ENCODE data around the gene MDM2. TPM values are rescaled to one million over a fixed set of nuclear protein-coding genes. Genes with fewer than 3 reads are reported as not detected.
A peak's percentile ranks its signal among the peaks of the same experiment; 100 is the strongest.
"Not testable (repeated sequence)": the region's sequence is repeated elsewhere in the genome, so short reads cannot be mapped to it uniquely, and the experiment has no call there.

Gene MDM2
- total and polyA plus RNA-seq, 3 experiments from 2014 or later: 25.4 to 246 (median 237) TPM

GRCh38 chr12:68803948-68804656 is 3.9 kb upstream of the MDM2 start:
- peaks cover 14 to 16% (median 15%) of the 10 kb centered on the region in 3 donors for H3K4me1 Mint-ChIP-seq
- peaks cover 9% of the 10 kb centered on the region for H3K4me1 ChIP-seq (ENCODE audit: insufficient read depth, low read length)
- DNase-seq: no peak
- H3K27me3 ChIP-seq (ENCODE audit: insufficient read depth, low read length, poor library complexity, severe bottlenecking): no peaks in the 10 kb centered on the region
- H3K36me3 Mint-ChIP-seq: peaks cover 0 to 16% (median 0%) of the 10 kb centered on the region in 3 donors
- H3K36me3 ChIP-seq (ENCODE audit: insufficient read depth, low read length): no peaks in the 10 kb centered on the region
- no peak overlapping the region for H3K27ac ChIP-seq (ENCODE audit: low read depth, low read length)
- peaks cover 2 to 4% of the 10 kb centered on the region in 2 donors for H3K27me3 Mint-ChIP-seq
- peak overlapping the region in 1 of 8 donors; percentile 50 for H3K27ac Mint-ChIP-seq
- no peak overlapping the region for H3K4me3 ChIP-seq (ENCODE audit: low read length)
- no peaks in the 10 kb centered on the region for H3K9me3 ChIP-seq (ENCODE audit: low read length)
- POLR2A ChIA-PET: no interaction called here
- CTCF ChIA-PET: no interaction called here
- no peaks in the 10 kb centered on the region for H3K9me3 Mint-ChIP-seq
- H3K4me3 Mint-ChIP-seq: peak overlapping the region in 1 of 7 donors; percentile 40

GRCh38 chr12:68804657-68805591 is 3.1 kb upstream of the MDM2 start:
- H3K27ac Mint-ChIP-seq: peak overlapping the region in 2 of 8 donors; percentile 33 to 50
- ChIA-PET CTCF (no interaction called here), POLR2A (no interaction called here)
- Histone ChIP-seq H3K36me3 (ENCODE audit: insufficient read depth, low read length) (no peaks in the 10 kb centered on the region), H3K9me3 (ENCODE audit: low read length) (no peaks in the 10 kb centered on the region), H3K4me1 (ENCODE audit: insufficient read depth, low read length) (peaks cover 13% of the 10 kb centered on the region), H3K27me3 (ENCODE audit: insufficient read depth, low read length, poor library complexity, severe bottlenecking) (no peaks in the 10 kb centered on the region), H3K4me3 (ENCODE audit: low read length) (no peak overlapping the region), H3K27ac (ENCODE audit: low read depth, low read length) (no peak overlapping the region)
- peaks cover 17 to 24% (median 18%) of the 10 kb centered on the region in 3 donors for H3K4me1 Mint-ChIP-seq
- peaks cover 0 to 4% of the 10 kb centered on the region in 2 donors for H3K27me3 Mint-ChIP-seq
- H3K9me3 Mint-ChIP-seq: no peaks in the 10 kb centered on the region
- H3K4me3 Mint-ChIP-seq: peak overlapping the region in 2 of 7 donors; percentile 40 to 65
- no peak for DNase-seq
- H3K36me3 Mint-ChIP-seq: peaks cover 0 to 24% (median 0%) of the 10 kb centered on the region in 3 donors

GRCh38 chr12:68805592-68806120 is 2.3 kb upstream of the MDM2 start:
- Histone ChIP-seq H3K4me3 (ENCODE audit: low read length) (no peak overlapping the region), H3K27ac (ENCODE audit: low read depth, low read length) (no peak overlapping the region), H3K4me1 (ENCODE audit: insufficient read depth, low read length) (peaks cover 13% of the 10 kb centered on the region), H3K36me3 (ENCODE audit: insufficient read depth, low read length) (no peaks in the 10 kb centered on the region), H3K9me3 (ENCODE audit: low read length) (no peaks in the 10 kb centered on the region), H3K27me3 (ENCODE audit: insufficient read depth, low read length, poor library complexity, severe bottlenecking) (no peaks in the 10 kb centered on the region)
- peaks cover 0 to 4% of the 10 kb centered on the region in 2 donors for H3K27me3 Mint-ChIP-seq
- POLR2A ChIA-PET: no interaction called here
- DNase-seq: no peak
- peaks cover 0 to 25% (median 0%) of the 10 kb centered on the region in 3 donors for H3K36me3 Mint-ChIP-seq
- H3K4me3 Mint-ChIP-seq: peak overlapping the region in 1 of 7 donors; percentile 0
- no peaks in the 10 kb centered on the region for H3K9me3 Mint-ChIP-seq
- H3K4me1 Mint-ChIP-seq: peaks cover 18 to 26% (median 18%) of the 10 kb centered on the region in 3 donors
- CTCF ChIA-PET: no interaction called here
- peak overlapping the region in 1 of 8 donors; percentile 98 for H3K27ac Mint-ChIP-seq

GRCh38 chr12:68806488-68807237 is 1.3 kb upstream of the MDM2 start:
- H3K36me3 Mint-ChIP-seq: peaks cover 0 to 33% (median 5%) of the 10 kb centered on the region in 3 donors
- H3K27me3 ChIP-seq (ENCODE audit: insufficient read depth, low read length, poor library complexity, severe bottlenecking): no peaks in the 10 kb centered on the region
- peak overlapping the region; percentile 85 to 99 (median 99) for H3K27ac Mint-ChIP-seq
- ChIA-PET CTCF (interaction anchor here (1.1 to 3.2 kb wide), 8 partner anchors 9 to 1538 kb away, joined by 3 to 20 read pairs (median 10); partner anchors contain the start of genes CAND1 and SLC35E3), POLR2A (interaction anchor here (0.8 to 2.2 kb wide), 6 partner anchors 35 to 1537 kb away, joined by 3 to 32 read pairs (median 7); partner anchors contain the start of genes CAND1, RAP1B and SLC35E3)
- DNase-seq: no peak
- peak overlapping the region; percentile 95 for H3K27ac ChIP-seq (ENCODE audit: low read depth, low read length)
- H3K4me3 Mint-ChIP-seq: peak overlapping the region; percentile 92 to 97 (median 95)
- H3K4me1 Mint-ChIP-seq: peaks cover 23 to 35% (median 28%) of the 10 kb centered on the region in 3 donors
- H3K36me3 ChIP-seq (ENCODE audit: insufficient read depth, low read length): no peaks in the 10 kb centered on the region
- H3K4me3 ChIP-seq (ENCODE audit: low read length): no peak overlapping the region
- peaks cover 17% of the 10 kb centered on the region for H3K4me1 ChIP-seq (ENCODE audit: insufficient read depth, low read length)
- no peaks in the 10 kb centered on the region for H3K9me3 ChIP-seq (ENCODE audit: low read length)
- peaks cover 0 to 4% of the 10 kb centered on the region in 2 donors for H3K27me3 Mint-ChIP-seq
- no peaks in the 10 kb centered on the region for H3K9me3 Mint-ChIP-seq

- POLR2A ChIA-PET: interaction anchor here (0.8 to 2.2 kb wide), 12 partner anchors 8 to 1538 kb away, joined by 3 to 32 read pairs (median 4); partner anchors contain the start of genes CAND1, RAP1B and SLC35E3
- H3K9me3 Mint-ChIP-seq; H3K27me3 Mint-ChIP-seq; H3K27me3 ChIP-seq (ENCODE audit: insufficient read depth, low read length, poor library complexity, severe bottlenecking); DNase-seq; H3K36me3 ChIP-seq (ENCODE audit: insufficient read depth, low read length); H3K9me3 ChIP-seq (ENCODE audit: low read length): not testable (repeated sequence)
- H3K27ac ChIP-seq (ENCODE audit: low read depth, low read length): peak overlapping the region; percentile 95
- Mint-ChIP-seq H3K27ac (peak overlapping the region; percentile 98 to 99 (median 99)), H3K4me1 (peaks cover 26 to 37% (median 33%) of the 10 kb centered on the region in 3 donors), H3K4me3 (peak overlapping the region; percentile 92 to 97 (median 95)), H3K36me3 (peaks cover 0 to 35% (median 5%) of the 10 kb centered on the region in 3 donors)
- peaks cover 18% of the 10 kb centered on the region for H3K4me1 ChIP-seq (ENCODE audit: insufficient read depth, low read length)
- CTCF ChIA-PET: interaction anchor here (0.8 to 3.2 kb wide), 19 partner anchors 9 to 1538 kb away, joined by 3 to 20 read pairs (median 4); partner anchors contain the start of genes CAND1 and SLC35E3
- H3K4me3 ChIP-seq (ENCODE audit: low read length): peak overlapping the region; percentile 87
Observed at GRCh38 chr12:68807274-68807575, 752 bp upstream of the MDM2 start.

- Mint-ChIP-seq H3K9me3 (no peaks in the 10 kb centered on the region), H3K27ac (peak overlapping the region; percentile 96 to 99 (median 98)), H3K4me1 (peaks cover 38 to 51% (median 46%) of the 10 kb centered on the region in 3 donors), H3K27me3 (peaks cover 0 to 4% of the 10 kb centered on the region in 2 donors), H3K4me3 (peak overlapping the region; percentile 92 to 97 (median 95)), H3K36me3 (peaks cover 0 to 48% (median 8%) of the 10 kb centered on the region in 3 donors)
- H3K4me3 ChIP-seq (ENCODE audit: low read length): peak overlapping the region; percentile 87
- H3K9me3 ChIP-seq (ENCODE audit: low read length): no peaks in the 10 kb centered on the region
- H3K4me1 ChIP-seq (ENCODE audit: insufficient read depth, low read length): peaks cover 30% of the 10 kb centered on the region
- no peaks in the 10 kb centered on the region for H3K27me3 ChIP-seq (ENCODE audit: insufficient read depth, low read length, poor library complexity, severe bottlenecking)
- H3K36me3 ChIP-seq (ENCODE audit: insufficient read depth, low read length): peaks cover 14% of the 10 kb centered on the region
- POLR2A ChIA-PET: interaction anchor here (0.6 to 2.2 kb wide), 13 partner anchors 7 to 1539 kb away, joined by 3 to 32 read pairs (median 4); partner anchors contain the start of genes CAND1, MDM1, NUP107 and RAP1B
- peak; percentile 31 to 65 (median 36) for DNase-seq
- CTCF ChIA-PET: interaction anchor here (1.0 to 3.2 kb wide), 17 partner anchors 9 to 1540 kb away, joined by 3 to 20 read pairs (median 4); partner anchors contain the start of genes CAND1 and SLC35E3
- H3K27ac ChIP-seq (ENCODE audit: low read depth, low read length): peak overlapping the region; percentile 95
Observed at GRCh38 chr12:68808388-68809189, 612 bp downstream of the MDM2 start.
